NB4 (cell line): ENCODE results near the gene STXBP4.

Experiments used
- DNase-seq: peaks from one replicate; pipeline ENCODE4 v3.0.0; 2010; ENCODE audit warnings: low read depth
- H3K4me3 ChIP-seq: one replicate; pipeline ENCODE4 v1.5.1; 2011; ENCODE audit warnings: mild to moderate bottlenecking, low read depth, low read length, moderate library complexity
- MYC ChIP-seq: IDR thresholded peaks from 2 replicates; pipeline ENCODE4 v1.6.1; 2011; ENCODE audit warnings: low read depth, low read length
- POLR2A ChIP-seq: IDR thresholded peaks from 2 replicates; pipeline ENCODE4 v1.6.1; 2011; ENCODE audit warnings: mild to moderate bottlenecking; ENCODE audit not compliant: insufficient read length; ENCODE audit errors: extremely low read depth
- TF ChIP-seq, protein P1 (sequence below): IDR thresholded peaks from one replicate; pipeline ENCODE4 v1.5.1; 2012; ENCODE audit warnings: low read depth, low read length
- TF ChIP-seq, protein P2 (sequence below): IDR thresholded peaks from 2 replicates; pipeline ENCODE4 v1.6.1; 2011; ENCODE audit warnings: low read depth, low read length

STXBP4 gene

DNA sequence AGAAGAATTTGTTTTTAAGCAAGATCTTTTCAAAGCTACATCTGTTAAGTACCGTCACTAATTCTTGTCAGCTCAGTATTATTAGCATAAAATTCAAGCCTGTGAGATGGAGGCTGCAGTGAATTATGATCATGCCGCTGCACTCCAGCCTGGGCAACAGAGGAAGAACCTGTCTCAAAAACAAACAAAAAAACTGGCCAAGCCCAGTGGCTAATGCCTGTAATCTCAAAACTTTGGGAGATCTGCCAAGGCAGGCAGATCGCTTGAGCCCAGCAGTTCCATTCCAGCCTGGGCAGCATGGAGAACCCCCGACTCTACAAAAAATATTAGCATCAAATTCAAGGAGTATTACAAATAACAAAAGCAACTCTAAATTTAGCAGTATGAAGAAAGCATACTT is 88.0 kb downstream of the STXBP4 start:
- TF ChIP-seq, protein P1, sequence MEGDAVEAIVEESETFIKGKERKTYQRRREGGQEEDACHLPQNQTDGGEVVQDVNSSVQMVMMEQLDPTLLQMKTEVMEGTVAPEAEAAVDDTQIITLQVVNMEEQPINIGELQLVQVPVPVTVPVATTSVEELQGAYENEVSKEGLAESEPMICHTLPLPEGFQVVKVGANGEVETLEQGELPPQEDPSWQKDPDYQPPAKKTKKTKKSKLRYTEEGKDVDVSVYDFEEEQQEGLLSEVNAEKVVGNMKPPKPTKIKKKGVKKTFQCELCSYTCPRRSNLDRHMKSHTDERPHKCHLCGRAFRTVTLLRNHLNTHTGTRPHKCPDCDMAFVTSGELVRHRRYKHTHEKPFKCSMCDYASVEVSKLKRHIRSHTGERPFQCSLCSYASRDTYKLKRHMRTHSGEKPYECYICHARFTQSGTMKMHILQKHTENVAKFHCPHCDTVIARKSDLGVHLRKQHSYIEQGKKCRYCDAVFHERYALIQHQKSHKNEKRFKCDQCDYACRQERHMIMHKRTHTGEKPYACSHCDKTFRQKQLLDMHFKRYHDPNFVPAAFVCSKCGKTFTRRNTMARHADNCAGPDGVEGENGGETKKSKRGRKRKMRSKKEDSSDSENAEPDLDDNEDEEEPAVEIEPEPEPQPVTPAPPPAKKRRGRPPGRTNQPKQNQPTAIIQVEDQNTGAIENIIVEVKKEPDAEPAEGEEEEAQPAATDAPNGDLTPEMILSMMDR: no peak
- TF ChIP-seq POLR2A: no peak
- H3K4me3 ChIP-seq: no peak overlapping the region
- no peak for DNase-seq

- no peak for DNase-seq
- H3K4me3 ChIP-seq: no peak overlapping the region
- TF ChIP-seq, protein P1: no peak
- TF ChIP-seq POLR2A: no peak
- TF ChIP-seq MYC: no peak
- TF ChIP-seq, protein P2, sequence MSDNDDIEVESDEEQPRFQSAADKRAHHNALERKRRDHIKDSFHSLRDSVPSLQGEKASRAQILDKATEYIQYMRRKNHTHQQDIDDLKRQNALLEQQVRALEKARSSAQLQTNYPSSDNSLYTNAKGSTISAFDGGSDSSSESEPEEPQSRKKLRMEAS: no peak
These were observed 88.6 kb downstream of the STXBP4 start for GRCh38 chr17:55057184-55057583.

GRCh38 chr17:55059724-55060123 is 91.2 kb downstream of the STXBP4 start:
- no peak for TF ChIP-seq MYC
- TF ChIP-seq POLR2A: no peak
- TF ChIP-seq, protein P1: no peak
- TF ChIP-seq, protein P2: no peak
- DNase-seq: no peak
- H3K4me3 ChIP-seq: no peak overlapping the region

- no peak overlapping the region for H3K4me3 ChIP-seq
- DNase-seq: no peak
- TF ChIP-seq MYC: no peak
- TF ChIP-seq, protein P1: no peak
- no peak for TF ChIP-seq POLR2A
- TF ChIP-seq, protein P2: no peak
These were observed 94.4 kb downstream of the STXBP4 start for GRCh38 chr17:55062921-55063320.

DNA sequence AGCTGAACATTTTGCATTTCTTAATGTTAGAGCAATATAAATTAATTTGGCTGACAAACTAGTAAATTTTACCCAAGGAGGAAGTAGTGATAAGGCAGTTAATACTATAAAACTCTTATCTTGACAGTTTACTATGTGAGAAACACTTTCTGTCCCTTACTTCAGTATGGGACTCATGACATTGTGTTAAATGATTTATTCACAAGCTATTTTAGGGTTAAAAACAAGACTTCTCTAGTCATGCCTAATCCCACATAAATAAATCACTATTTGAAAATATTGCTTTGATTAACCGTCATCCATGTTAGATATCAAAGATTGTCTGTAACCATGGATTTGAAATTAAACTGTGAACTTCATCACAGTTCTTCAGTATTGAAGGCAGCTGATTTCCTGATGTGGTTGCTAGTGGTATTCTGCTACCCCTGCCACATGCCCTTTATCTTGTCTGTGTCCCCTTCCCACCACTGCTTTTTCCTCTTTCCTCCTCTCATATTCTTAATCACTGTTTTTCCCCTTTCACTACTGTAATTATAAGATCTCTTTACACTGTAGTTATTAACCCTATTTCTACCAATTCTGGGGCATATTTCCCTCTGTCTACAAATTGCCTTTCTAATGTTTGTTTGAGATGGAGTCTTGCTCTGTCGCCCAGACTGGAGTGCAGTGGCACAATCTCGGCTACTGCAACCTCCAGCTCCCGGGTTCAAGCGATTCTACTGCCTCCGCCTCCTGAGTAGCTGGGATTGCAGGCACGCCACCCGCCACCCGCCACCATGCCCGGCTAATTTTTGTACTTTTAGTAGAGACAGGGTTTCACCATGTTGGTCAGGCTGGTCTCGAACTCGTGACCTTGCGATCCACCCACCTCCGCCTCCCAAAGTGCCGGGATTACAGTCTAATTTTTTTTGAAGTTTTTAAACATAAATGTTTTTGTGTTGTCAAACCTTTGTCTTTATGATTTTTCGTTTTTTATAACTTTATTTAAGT is 95.6 kb downstream of the STXBP4 start:
- TF ChIP-seq MYC: no peak
- TF ChIP-seq, protein P2: no peak
- no peak for TF ChIP-seq POLR2A
- TF ChIP-seq, protein P1: no peak

More for the DNA sequence above, 95.6 kb downstream of the STXBP4 start:
- DNase-seq: no peak
- H3K4me3 ChIP-seq: no peak overlapping the region
